RPMI8226 (cell line): ENCODE data around the gene CCDC149.
"Not testable (repeated sequence)": the region's sequence is repeated elsewhere in the genome, so short reads cannot be mapped to it uniquely, and the experiment has no call there.

Experiments
- DNase-seq: peaks from one replicate; pipeline ENCODE4 v3.0.0-alpha.2; 2015

Gene CCDC149

GRCh38 chr4:24915121-24915922 lies 2.5 kb upstream of the CCDC149 start:
- DNase-seq: no peak

- no peak for DNase-seq
Observed at GRCh38 chr4:24914460-24914859, 1.6 kb upstream of the CCDC149 start.

GRCh38 chr4:24913119-24913485 lies 260 bp upstream of the CCDC149 start:
- DNase-seq: no peak

- DNase-seq: no peak
Observed at GRCh38 chr4:24910499-24910898, 2.3 kb downstream of the CCDC149 start.

- not testable (repeated sequence) for DNase-seq
Observed at GRCh38 chr4:24909606-24910005, 3.2 kb downstream of the CCDC149 start.

GRCh38 chr4:24897639-24898038 lies 15.2 kb downstream of the CCDC149 start:
- no peak for DNase-seq

GRCh38 chr4:24896977-24897376 lies 15.9 kb downstream of the CCDC149 start:
- DNase-seq: no peak

GRCh38 chr4:24896056-24896455 lies 16.8 kb downstream of the CCDC149 start:
- no peak for DNase-seq

GRCh38 chr4:24895461-24895860 lies 17.4 kb downstream of the CCDC149 start:
- DNase-seq: no peak

- no peak for DNase-seq
Observed at GRCh38 chr4:24894846-24895245, 18.0 kb downstream of the CCDC149 start.

GRCh38 chr4:24894243-24894642 lies 18.6 kb downstream of the CCDC149 start:
- DNase-seq: no peak

- DNase-seq: no peak
Observed at GRCh38 chr4:24892778-24893177, 20.1 kb downstream of the CCDC149 start.

- no peak for DNase-seq
Observed at GRCh38 chr4:24892278-24892677, 20.6 kb downstream of the CCDC149 start.

GRCh38 chr4:24890561-24891126 lies 22.2 kb downstream of the CCDC149 start:
- DNase-seq: no peak

GRCh38 chr4:24889991-24890390 lies 22.9 kb downstream of the CCDC149 start:
- no peak for DNase-seq

GRCh38 chr4:24888475-24889344 lies 24.1 kb downstream of the CCDC149 start:
- DNase-seq: no peak

- no peak for DNase-seq
Observed at GRCh38 chr4:24887881-24888430, 24.9 kb downstream of the CCDC149 start.

- DNase-seq: no peak
Observed at GRCh38 chr4:24886596-24886995, 26.2 kb downstream of the CCDC149 start.

- no peak for DNase-seq
Observed at GRCh38 chr4:24885342-24885741, 27.5 kb downstream of the CCDC149 start.

GRCh38 chr4:24884902-24885301 lies 27.9 kb downstream of the CCDC149 start:
- DNase-seq: no peak

GRCh38 chr4:24881508-24882196 lies 31.2 kb downstream of the CCDC149 start:
- DNase-seq: no peak

GRCh38 chr4:24880186-24880585 lies 32.7 kb downstream of the CCDC149 start:
- DNase-seq: no peak

- DNase-seq: no peak
Observed at GRCh38 chr4:24878636-24879016, 34.2 kb downstream of the CCDC149 start.
